MCF 10A (cell line): ENCODE measurements around the gene LNX1. TPM values are rescaled to one million over a fixed set of nuclear protein-coding genes. Genes with fewer than 3 reads are reported as not detected.

Experiments used
- BruUV-seq: library from RNA; stranded (reverse); fragments of 400-500 nt; replicated peaks from 2 replicates; lab custom pipeline; 2021; lab: Mats Ljungman, UMichigan
- CTCF ChIA-PET: fragments of 300-600 bp; sonication (Branson Sonifier 250); formaldehyde crosslinking; extraction: SDS; loops from one replicate; lab custom pipeline; 2021; ENCODE audit warnings: antibody characterized with exemption, inconsistent platforms; lab: Yijun Ruan, JAX
- POLR2A ChIA-PET: fragments of 300-600, 350-650 bp; sonication (Branson Sonifier 250); formaldehyde crosslinking; extraction: SDS; loops from one replicate; lab custom pipeline; 2020; ENCODE audit warnings: antibody characterized with exemption, inconsistent platforms; lab: Yijun Ruan, JAX
- DNase-seq: peaks from one replicate; pipeline ENCODE4 v3.0.0-alpha.2; 2018; ENCODE audit not compliant: unreplicated experiment
- H3K27ac Mint-ChIP-seq: one replicate; pipeline ENCODE4 v1.8.0; 2022; ENCODE audit warnings: mild to moderate bottlenecking, low read depth, mixed read lengths; ENCODE audit not compliant: unreplicated experiment
- H3K27me3 Mint-ChIP-seq: one replicate; pipeline ENCODE4 v1.8.0; 2022; ENCODE audit warnings: mixed read lengths; ENCODE audit not compliant: insufficient read depth, unreplicated experiment
- H3K36me3 Mint-ChIP-seq: one replicate; pipeline ENCODE4 v1.8.0; 2022; ENCODE audit warnings: mild to moderate bottlenecking, moderate library complexity, mixed read lengths; ENCODE audit not compliant: insufficient read depth, unreplicated experiment
- H3K4me1 Mint-ChIP-seq: one replicate; pipeline ENCODE4 v1.8.0; 2022; ENCODE audit warnings: mixed read lengths; ENCODE audit not compliant: insufficient read depth, unreplicated experiment
- H3K4me3 Mint-ChIP-seq: one replicate; pipeline ENCODE4 v1.8.0; 2022; ENCODE audit warnings: mild to moderate bottlenecking, moderate library complexity, mixed read lengths; ENCODE audit not compliant: unreplicated experiment
- H3K9me3 Mint-ChIP-seq: one replicate; pipeline ENCODE4 v1.8.0; 2022; ENCODE audit warnings: mixed read lengths; ENCODE audit not compliant: unreplicated experiment
- CTCF ChIP-seq: fragments of 200-600 bp; IDR thresholded peaks from one replicate; pipeline ENCODE4 v1.8.0; 2022; ENCODE audit warnings: antibody characterized with exemption, mild to moderate bottlenecking; ENCODE audit not compliant: unreplicated experiment
- intact Hi-C: fragments of 100-400 bp; cut with micrococcal nuclease; formaldehyde crosslinking; loops from 2 replicates; pipeline ENCODE4 v1.14.1; 2022
- total RNA-seq: library from RNA; stranded (reverse); gene quantifications from 2 replicates; pipeline ENCODE4 v1.2.3, GENCODE V29; 2022

LNX1 gene
- total RNA-seq, 1 experiment from 2014 or later, result not detected

GRCh38 chr4:53441564-53441963, 149.7 kb downstream of the LNX1 start:
- CTCF ChIA-PET, result no interaction called here
- H3K4me1 Mint-ChIP-seq, result peaks cover 6% of the 10 kb centered on the region
- intact Hi-C loops, result no loop called here
- POLR2A ChIA-PET, result no interaction called here
- DNase-seq, result no peak
- peak overlapping the region; percentile 51 for H3K27ac Mint-ChIP-seq
- BruUV-seq, result no TSS peak
- no peak overlapping the region for H3K4me3 Mint-ChIP-seq
- no peaks in the 10 kb centered on the region for H3K9me3 Mint-ChIP-seq
- TF ChIP-seq CTCF, result no peak
- H3K36me3 Mint-ChIP-seq, result peaks cover 86% of the 10 kb centered on the region
- H3K27me3 Mint-ChIP-seq, result no peaks in the 10 kb centered on the region

GRCh38 chr4:53436251-53436650, 155.0 kb downstream of the LNX1 start:
- H3K4me3 Mint-ChIP-seq, result no peak overlapping the region
- H3K9me3 Mint-ChIP-seq, result no peaks in the 10 kb centered on the region
- peaks cover 2% of the 10 kb centered on the region for H3K4me1 Mint-ChIP-seq
- POLR2A ChIA-PET, result no interaction called here
- peaks cover 63% of the 10 kb centered on the region for H3K36me3 Mint-ChIP-seq
- no peak for TF ChIP-seq CTCF
- H3K27me3 Mint-ChIP-seq, result no peaks in the 10 kb centered on the region
- no TSS peak for BruUV-seq
- no peak overlapping the region for H3K27ac Mint-ChIP-seq
- CTCF ChIA-PET, result no interaction called here
- DNase-seq, result no peak
- intact Hi-C loops, result no loop called here

- TF ChIP-seq CTCF, result no peak
- ChIA-PET CTCF (interaction anchor here (0.7 to 1.6 kb wide), 2 partner anchors 11 to 849 kb away, joined by 3 to 5 read pairs; no protein-coding TSS in a partner anchor), POLR2A (interaction anchor here (1.2 kb wide), 1 partner anchor 11 kb away, joined by 3 read pairs; no protein-coding TSS in a partner anchor)
- Mint-ChIP-seq H3K27ac (peak overlapping the region; percentile 37), H3K4me3 (no peak overlapping the region), H3K27me3 (no peaks in the 10 kb centered on the region), H3K9me3 (no peaks in the 10 kb centered on the region), H3K36me3 (peaks cover 69% of the 10 kb centered on the region), H3K4me1 (no peaks in the 10 kb centered on the region)
- DNase-seq, result no peak
- no TSS peak for BruUV-seq
- intact Hi-C loops, result no loop called here
Observed at GRCh38 chr4:53432528-53433424, 158.5 kb downstream of the LNX1 start.

- intact Hi-C loops, result no loop called here
- no peak overlapping the region for H3K4me3 Mint-ChIP-seq
- BruUV-seq, result no TSS peak
- no peak for TF ChIP-seq CTCF
- DNase-seq, result no peak
- no peaks in the 10 kb centered on the region for H3K4me1 Mint-ChIP-seq
- no peaks in the 10 kb centered on the region for H3K9me3 Mint-ChIP-seq
- H3K27ac Mint-ChIP-seq, result no peak overlapping the region
- H3K36me3 Mint-ChIP-seq, result peaks cover 62% of the 10 kb centered on the region
- ChIA-PET CTCF (interaction anchor here (0.6 to 1.2 kb wide), 3 partner anchors 10 to 803 kb away, joined by 3 to 4 read pairs (median 3); no protein-coding TSS in a partner anchor), POLR2A (no interaction called here)
- no peaks in the 10 kb centered on the region for H3K27me3 Mint-ChIP-seq
Observed at GRCh38 chr4:53431052-53431451, 160.2 kb downstream of the LNX1 start.
